IPS-NIHi7 (cell line): ENCODE data around the gene PAOX.

ENCODE experiments used
- DNase-seq: peaks from one replicate; pipeline ENCODE4 v3.0.0; 2012; ENCODE audit warnings: mixed read lengths; ENCODE audit errors: extremely low spot score

The PAOX gene

DNA sequence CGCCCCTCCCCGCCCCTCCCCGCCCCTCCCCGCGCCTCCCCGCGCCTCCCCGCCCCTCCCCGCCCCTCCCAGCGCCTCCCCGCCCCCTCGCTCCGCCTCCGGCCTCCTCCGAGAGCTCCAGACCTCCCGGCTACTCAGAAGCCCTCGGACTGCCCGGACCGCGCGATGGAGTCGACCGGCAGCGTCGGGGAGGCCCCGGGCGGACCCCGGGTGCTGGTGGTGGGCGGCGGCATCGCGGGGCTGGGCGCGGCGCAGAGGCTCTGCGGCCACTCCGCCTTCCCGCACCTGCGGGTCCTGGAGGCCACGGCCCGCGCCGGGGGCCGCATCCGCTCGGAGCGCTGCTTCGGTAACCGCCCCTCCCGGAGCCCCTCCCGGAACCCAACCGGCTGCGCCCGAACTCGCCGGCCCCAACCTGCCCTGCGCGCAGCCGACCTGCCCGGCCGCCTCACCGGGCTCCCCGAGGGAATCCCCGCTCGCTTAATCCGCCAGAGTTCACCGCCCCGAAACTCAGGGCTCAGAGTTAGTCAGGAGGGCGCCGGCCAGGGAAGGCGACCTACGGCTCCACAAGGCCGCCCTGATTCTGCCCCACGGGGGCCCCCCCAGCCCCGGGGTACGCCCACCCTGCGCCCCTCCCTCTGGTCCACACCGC lies at the start of gene PAOX:
Gene PAOX, plus strand, starts transcription at position 111 of the 649 bp plus-strand sequence. Its CDS starts 55 bp downstream, at position 166.
- DNase-seq, result peak; percentile 87

DNA sequence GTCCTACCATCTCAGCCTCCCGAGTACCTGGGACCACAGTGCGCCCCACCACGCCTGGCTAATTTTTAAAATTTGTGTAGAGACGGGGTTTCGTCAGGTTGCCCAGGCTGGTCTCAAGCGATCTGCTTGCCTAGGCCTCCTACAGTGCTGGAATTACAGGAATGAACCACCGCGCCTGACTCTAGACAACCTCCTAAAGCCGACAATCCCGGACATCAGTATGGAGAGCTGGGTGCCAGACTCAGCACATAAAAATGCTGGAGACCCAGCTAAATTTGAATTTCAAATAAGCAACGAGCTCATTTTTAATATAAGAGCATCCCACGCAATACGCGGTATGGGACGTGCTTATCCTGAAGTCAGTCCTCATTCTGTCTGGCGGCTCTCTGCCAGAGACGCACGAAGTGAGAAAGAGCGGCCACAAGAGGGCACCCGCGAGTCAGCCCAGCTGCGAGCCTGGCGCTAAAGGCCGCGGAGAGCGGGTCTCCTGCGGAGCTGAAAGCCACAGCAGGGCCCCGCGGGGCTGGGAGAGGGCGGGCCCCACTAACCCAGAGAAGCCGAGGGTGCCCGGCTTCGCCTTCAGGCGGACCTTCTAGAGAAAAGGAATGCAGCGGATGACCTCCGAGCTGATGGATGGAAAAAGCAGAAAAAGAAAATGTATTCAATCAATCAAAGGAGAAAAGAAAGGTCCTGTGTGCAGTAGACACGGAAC lies 49.4 kb upstream of the PAOX start:
- DNase-seq, result peak; percentile 87

DNA sequence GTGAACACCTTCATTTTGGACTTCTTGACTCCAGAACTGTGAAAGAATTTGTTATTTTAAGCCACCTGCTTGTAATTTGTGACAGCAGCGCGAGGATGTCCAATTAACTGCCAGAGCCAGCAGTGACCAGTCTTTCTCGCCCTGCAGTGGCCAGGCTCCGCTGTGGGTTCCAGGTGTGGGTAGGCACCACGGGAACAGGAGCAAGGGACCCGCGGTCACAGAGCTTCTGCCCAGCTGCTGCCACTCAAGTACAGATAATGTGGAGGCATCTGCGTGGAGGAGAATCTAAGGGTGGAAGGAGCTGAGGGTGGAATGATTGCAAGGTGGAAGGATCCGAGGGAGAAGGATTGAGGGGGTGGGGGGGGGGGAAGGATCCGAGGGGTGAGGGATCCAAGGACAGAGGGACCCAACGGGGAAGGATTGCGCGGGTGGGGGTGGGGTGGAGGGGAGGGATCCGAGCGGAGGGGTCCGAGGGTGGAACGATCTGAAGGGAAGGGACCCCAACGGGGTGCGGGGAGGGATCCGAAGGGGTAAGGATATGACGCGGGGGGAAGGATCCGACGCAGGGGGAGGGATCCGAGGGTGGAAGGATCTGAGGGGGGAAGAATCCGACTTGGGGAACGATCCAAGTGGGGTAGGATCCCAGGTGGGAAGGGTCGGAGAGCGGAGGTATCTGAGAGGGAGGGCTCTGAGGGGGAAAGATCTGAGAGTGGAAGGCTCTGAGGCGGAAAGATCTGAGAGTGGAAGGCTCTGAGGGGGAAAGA lies 45.9 kb upstream of the PAOX start:
- no peak for DNase-seq

DNA sequence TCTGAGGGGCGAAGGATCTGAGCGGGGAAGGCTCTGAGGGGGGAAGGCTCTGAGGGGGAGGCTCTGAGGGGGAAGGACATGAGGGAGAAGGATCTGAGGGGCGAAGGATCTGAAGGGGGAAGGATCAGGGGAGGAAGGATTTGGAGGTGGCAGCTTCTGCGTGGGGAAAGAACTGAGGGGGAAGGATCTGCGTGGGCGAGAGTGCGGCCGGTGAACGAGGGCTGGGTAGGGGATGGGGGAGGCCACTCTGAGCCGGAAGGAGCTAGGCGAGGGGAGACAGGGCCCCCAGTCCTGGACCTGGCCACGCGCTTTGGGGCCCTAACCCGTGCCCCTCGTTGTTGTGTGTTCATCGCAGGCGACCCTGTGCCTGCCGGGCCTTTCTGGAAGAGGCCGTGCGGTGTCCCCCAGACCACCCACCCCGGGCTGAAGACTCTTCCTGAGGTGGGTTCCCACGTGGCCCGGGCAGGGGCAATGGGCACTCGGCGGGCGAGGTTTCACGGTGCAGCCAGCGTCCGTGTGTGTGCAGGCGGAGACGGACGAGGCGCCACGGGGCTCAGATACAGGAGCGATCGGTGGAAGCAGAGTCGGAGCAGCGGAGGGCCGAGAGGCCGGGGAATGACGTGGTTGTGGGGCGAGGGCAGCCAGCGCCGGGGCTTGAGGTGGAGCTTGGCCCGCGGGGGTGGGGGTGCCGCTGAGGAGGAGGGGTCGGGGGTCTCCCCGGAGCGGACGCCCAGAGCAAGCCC lies 44.4 kb upstream of the PAOX start:
- no peak for DNase-seq

GRCh38 chr10:133335246-133336117 lies 43.6 kb upstream of the PAOX start:
- peak; percentile 53 for DNase-seq

- no peak for DNase-seq
Measured at GRCh38 chr10:133336118-133336576, 42.9 kb upstream of the PAOX start.

- DNase-seq, result peak; percentile 73
Measured at GRCh38 chr10:133336577-133337369, 42.3 kb upstream of the PAOX start, which contains the start of gene CALY. Gene CALY (minus strand): TSS chr10:133336896. CDS start chr10:133328989, 7,907 bp downstream.

DNA sequence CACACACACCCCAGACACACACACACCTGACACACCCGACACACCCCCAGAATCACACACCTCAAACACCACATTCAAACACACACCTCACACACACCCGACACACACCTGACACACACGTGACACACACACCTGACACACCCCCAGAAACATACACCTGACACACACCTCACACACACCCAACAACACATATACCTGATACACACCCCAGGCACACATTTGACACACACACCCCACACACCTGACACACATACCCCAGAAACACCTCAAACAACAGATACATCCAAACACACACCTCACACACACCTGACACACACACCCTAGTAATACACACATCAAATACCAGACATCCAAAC lies 41.7 kb upstream of the PAOX start:
- DNase-seq, result no peak

DNA sequence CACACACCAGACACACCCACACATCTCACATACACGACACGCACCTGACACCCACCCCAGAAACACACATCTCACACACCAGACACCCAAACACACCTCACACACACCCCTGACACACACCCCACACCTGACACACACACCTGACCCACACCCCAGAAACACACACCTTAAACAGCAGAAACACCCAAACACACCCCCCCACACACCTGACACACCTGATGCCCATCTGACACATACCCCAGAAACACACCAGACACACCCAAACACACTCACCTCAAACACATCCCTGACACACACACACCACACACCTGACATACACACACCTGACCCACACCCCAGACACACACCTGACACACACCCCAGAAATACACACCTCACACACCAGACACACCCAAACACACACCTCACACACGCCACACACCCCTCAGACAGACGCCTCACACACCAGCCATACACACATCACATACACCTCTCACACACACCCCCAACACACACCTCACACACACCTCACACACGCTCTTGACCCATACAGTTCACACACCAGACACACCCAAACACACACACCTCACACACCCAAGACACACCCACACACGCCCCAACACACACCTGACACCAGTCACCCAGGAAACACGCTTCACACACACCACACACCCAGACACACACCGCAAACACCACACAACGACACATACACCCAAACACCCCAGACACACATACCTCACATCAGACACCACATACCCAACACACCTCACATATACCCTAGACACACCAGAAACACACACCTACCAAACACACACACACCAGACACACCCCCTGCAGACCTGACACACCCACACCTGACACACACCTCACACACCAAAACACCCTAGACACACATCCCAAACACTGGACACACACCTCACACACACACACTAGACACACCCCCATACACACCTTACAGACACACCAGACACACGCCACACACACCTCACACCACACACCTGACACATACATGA lies 40.7 kb upstream of the PAOX start:
- no peak for DNase-seq

- no peak for DNase-seq
Measured at GRCh38 chr10:133339708-133340380, 39.2 kb upstream of the PAOX start.

DNA sequence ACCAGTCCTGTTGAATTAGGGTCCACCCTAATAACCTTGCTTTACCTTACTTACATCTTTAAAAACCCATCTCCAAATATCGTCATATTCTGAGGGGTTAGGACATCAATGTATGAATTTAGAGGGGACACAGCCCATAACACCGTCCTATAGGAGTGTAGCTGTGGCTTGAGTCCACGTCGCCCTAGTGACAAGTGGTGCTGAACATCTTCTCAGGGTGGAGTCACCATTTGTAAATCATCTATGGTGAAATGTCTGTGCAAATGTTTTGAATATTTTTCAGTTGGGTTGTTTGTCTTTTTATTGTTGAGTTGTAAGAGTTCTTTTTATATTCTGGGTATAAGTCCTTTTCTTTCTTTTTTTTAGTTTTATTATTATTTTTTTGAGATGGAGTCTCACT lies 37.1 kb upstream of the PAOX start:
- DNase-seq, result no peak

DNA sequence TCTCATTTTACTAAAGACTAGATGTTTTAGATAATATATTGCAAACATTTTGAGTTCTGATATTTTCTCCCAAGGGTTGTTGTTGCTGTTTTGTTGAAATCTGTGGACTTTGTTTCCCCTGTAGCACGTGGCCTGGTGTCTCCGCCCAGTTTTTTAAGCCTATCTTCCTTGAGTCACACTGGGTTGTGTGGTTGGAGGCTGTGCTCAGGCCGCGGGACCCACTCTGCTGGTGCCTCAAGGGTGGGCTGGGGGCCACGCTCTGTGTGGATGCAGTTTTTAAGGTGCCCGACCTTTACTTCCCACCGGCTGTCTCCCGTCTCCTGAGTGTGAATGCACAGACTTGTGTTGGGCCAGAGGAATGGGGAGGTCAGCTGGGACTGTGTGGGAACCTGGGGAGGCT lies 36.1 kb upstream of the PAOX start:
- DNase-seq, result no peak

DNA sequence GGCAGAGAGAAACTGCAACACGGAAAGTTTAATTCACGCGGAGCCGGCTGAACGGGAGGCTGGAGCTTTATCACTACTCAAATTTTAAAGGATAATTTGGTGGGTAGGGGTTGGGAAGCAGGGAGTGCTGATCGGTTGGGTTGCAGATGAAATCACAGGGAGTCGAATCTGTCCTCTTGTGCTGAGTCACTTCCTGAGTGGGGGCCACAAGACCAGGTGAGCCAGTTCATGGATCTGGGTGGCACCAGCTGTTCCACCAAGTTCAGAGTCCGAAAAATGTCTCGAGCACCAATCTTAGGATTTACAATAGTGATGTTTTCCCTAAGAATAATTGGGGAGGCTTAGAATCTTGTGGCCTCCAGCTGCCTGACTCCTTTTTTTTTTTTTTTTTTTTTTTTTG lies 35.5 kb upstream of the PAOX start:
- no peak for DNase-seq

- no peak for DNase-seq
Measured at GRCh38 chr10:133344236-133344635, 34.8 kb upstream of the PAOX start.

DNA sequence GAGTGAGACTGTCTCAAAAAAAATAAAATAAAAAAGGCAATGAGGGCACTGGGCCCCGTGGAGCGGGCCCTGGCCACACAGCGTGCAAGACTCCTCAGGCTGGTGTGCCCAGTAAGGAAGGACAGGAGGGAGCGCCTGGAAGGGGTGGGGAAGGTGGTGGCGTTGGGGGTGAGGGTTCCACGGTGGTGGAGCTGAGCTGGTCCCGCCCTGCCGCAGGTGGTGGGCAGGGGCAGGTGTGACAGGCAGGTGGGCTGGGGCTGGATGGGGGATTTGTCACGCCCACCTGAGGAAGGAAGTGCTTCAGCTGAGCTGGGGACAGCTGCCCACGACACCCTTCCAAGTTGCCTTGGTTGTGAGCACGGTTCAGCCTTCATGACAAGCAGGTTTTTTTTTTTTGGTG lies 32.6 kb upstream of the PAOX start:
- DNase-seq, result no peak

DNA sequence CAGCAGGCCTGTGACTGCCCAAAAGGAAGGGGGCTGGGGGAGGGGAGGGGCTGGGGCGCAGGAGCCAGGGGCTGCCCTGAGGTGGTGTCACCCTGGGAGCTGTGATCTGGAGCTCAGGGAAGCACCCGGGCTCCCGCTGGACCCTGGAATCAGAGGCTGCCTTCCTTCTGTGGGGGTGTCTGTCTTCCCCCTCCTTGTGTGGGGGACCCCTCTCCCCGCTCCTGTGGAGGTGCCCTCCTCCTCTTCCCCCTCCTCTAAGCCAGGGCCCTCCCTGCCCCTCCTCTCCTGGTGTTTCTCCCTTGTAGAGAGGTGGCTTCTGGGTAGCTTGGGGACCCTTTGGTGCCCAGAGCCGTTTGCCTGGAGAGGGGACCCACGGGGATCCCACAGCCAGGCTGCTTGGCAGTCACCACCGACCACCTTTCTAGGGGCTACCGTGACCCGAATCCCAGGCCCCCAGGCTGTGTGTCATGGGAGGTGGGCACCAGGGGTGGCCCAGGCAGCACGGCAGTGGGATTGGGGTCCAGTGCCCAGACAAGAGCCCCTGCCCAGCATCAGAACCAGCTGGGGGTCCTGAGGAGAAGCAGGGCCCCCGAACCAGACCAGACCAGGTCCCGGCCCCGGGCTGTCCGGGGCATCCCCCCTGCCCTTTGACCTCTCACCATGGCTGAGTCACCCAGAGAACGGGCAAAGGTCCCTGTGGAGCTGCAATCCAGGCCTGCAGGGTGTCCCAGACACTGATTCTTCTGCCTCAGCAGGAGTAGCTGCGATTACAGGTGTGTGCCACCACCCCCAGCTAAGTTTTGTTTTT lies 31.1 kb upstream of the PAOX start:
- no peak for DNase-seq

DNA sequence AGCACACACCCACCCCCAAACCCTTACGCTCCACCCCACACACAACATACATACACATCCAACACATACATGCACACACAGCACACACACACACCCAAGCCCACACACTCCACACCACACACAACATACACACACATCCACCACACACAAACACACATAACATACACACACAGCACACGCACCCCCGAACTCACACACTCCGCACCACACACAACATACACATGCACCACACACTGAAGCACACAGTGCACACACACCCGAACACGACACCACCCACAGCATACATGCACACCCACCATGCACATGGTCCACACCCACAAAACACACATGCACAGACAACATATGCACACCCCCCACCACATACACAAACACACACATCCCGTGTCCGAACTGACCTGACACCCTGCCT lies 29.9 kb upstream of the PAOX start:
- DNase-seq, result no peak
